ENCODE measurements around the gene GPR68. TPM values are rescaled to one million over a fixed set of nuclear protein-coding genes. Genes with fewer than 3 reads are reported as not detected.

The GPR68 gene
- total RNA-seq (10 to 100 TPM; 10.6 to 10.8 TPM), polyA plus RNA-seq (1 to 10 TPM; 3.0 to 8.3 TPM)

GRCh38 chr14:91244501-91244901 is at the start of gene GPR68:
GPR68 (minus strand) TSS chr14:91244704; CDS start chr14:91235050, 9,654 bp downstream.
- DNase-seq: peak in 4 of 5 donors; percentile 40 to 69 (median 43)
- Histone ChIP-seq H3K36me3 (ENCODE audit: insufficient read depth, low read length) (no peaks in the 10 kb centered on the region), H3K4me1 (ENCODE audit: insufficient read depth, low read length) (peaks cover 94% of the 10 kb centered on the region), H3K9me3 (ENCODE audit: control insufficient read depth in 1 of 2, low read length in 2 of 2) (no peaks in the 10 kb centered on the region), H3K27me3 (ENCODE audit: insufficient read depth, low read length) (no peaks in the 10 kb centered on the region), H3K4me3 (ENCODE audit: low read length in 2 of 2) (peak within 1 kb of the TSS; percentile 66 to 96), H3K27ac (ENCODE audit: low read depth, low read length) (peak within 1 kb of the TSS; percentile 99)
- ChIA-PET POLR2A (ENCODE audit: partially characterized antibody) (interaction anchor here (0.7 to 21.6 kb wide), 29 partner anchors 9 to 860 kb away, joined by 3 to 963 read pairs (median 6); partner anchors contain the start of genes CCDC88C, DGLUCY and RPS6KA5), CTCF (ENCODE audit: partially characterized antibody) (interaction anchor here (0.9 to 6.4 kb wide), 11 partner anchors 8 to 174 kb away, joined by 3 to 52 read pairs (median 4); no protein-coding TSS in a partner anchor)
- peak within 1 kb of the TSS; percentile 92 to 100 (median 99) for H3K27ac Mint-ChIP-seq
- intact Hi-C loops (cut with micrococcal nuclease): no loop called here
- H3K4me1 Mint-ChIP-seq: peaks cover 64 to 98% (median 82%) of the 10 kb centered on the region in 4 donors
- peak within 1 kb of the TSS; percentile 91 to 99 (median 94) for H3K4me3 Mint-ChIP-seq
- H3K9me3 Mint-ChIP-seq: peaks cover 0 to 17% (median 4%) of the 10 kb centered on the region in 8 donors
- H3K27me3 Mint-ChIP-seq: no peaks in the 10 kb centered on the region
- H3K36me3 Mint-ChIP-seq: peaks cover 18 to 28% of the 10 kb centered on the region in 2 donors

DNA sequence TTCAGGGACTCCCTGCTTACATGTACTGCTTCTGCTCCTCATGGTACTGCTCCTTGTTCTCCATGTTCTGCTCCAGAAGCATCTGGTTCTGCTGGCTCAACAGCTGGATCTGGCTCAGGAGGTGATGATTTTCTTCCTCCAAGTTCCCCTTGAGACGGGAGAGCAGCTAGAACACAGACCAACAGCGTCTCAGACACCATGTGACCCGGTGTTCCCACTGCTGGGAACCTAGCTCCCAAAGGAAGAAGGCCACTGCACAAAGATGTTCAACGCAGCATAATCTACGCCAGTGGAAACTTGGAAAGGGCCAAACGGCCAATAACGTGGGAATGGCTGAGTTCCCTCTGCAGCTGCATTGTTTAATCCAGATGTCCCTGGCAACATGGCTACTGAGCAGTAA is 49.6 kb upstream of the GPR68 start:
- POLR2A ChIA-PET (ENCODE audit: partially characterized antibody): no interaction called here
- H3K27ac Mint-ChIP-seq: peak overlapping the region in 6 of 7 donors; percentile 13 to 85 (median 64)
- no peaks in the 10 kb centered on the region for H3K4me1 ChIP-seq (ENCODE audit: insufficient read depth, low read length)
- peaks cover 99% of the 10 kb centered on the region for H3K36me3 ChIP-seq (ENCODE audit: insufficient read depth, low read length)
- peaks cover 0 to 6% (median under 1%) of the 10 kb centered on the region in 4 donors for H3K4me1 Mint-ChIP-seq
- no peak overlapping the region for H3K4me3 Mint-ChIP-seq
- no peaks in the 10 kb centered on the region for H3K27me3 Mint-ChIP-seq
- H3K9me3 ChIP-seq (ENCODE audit: control insufficient read depth in 1 of 2, low read length in 2 of 2): no peaks in the 10 kb centered on the region
- H3K36me3 Mint-ChIP-seq: peaks cover 77 to 91% of the 10 kb centered on the region in 2 donors
- H3K27ac ChIP-seq (ENCODE audit: low read depth, low read length): peak overlapping the region; percentile 16
- CTCF ChIA-PET (ENCODE audit: partially characterized antibody): interaction anchor here (0.9 to 25.0 kb wide), 3 partner anchors 9 to 119 kb away, joined by 3 to 480 read pairs (median 4); no protein-coding TSS in a partner anchor
- intact Hi-C loops (cut with micrococcal nuclease): no loop called here
- no peaks in the 10 kb centered on the region for H3K27me3 ChIP-seq (ENCODE audit: insufficient read depth, low read length)
- H3K9me3 Mint-ChIP-seq: peaks cover 0 to 3% (median 0%) of the 10 kb centered on the region in 8 donors
- peak in 1 of 5 donors; percentile 11 for DNase-seq
- H3K4me3 ChIP-seq (ENCODE audit: low read length in 2 of 2): no peak overlapping the region

GRCh38 chr14:91293281-91293680 is 48.8 kb upstream of the GPR68 start:
- intact Hi-C loops (cut with micrococcal nuclease): no loop called here
- Histone ChIP-seq H3K9me3 (ENCODE audit: control insufficient read depth in 1 of 2, low read length in 2 of 2) (no peaks in the 10 kb centered on the region), H3K4me1 (ENCODE audit: insufficient read depth, low read length) (no peaks in the 10 kb centered on the region), H3K36me3 (ENCODE audit: insufficient read depth, low read length) (peaks cover 96% of the 10 kb centered on the region), H3K27me3 (ENCODE audit: insufficient read depth, low read length) (no peaks in the 10 kb centered on the region), H3K4me3 (ENCODE audit: low read length in 2 of 2) (no peak overlapping the region), H3K27ac (ENCODE audit: low read depth, low read length) (peak overlapping the region; percentile 8)
- ChIA-PET POLR2A (ENCODE audit: partially characterized antibody) (interaction anchor here (0.6 to 0.8 kb wide), 2 partner anchors 29 to 48 kb away, joined by 3 read pairs; no protein-coding TSS in a partner anchor), CTCF (ENCODE audit: partially characterized antibody) (interaction anchor here (0.7 to 25.0 kb wide), 4 partner anchors 24 to 392 kb away, joined by 3 to 480 read pairs (median 4); no protein-coding TSS in a partner anchor)
- Mint-ChIP-seq H3K4me3 (no peak overlapping the region), H3K36me3 (peaks cover 71 to 91% of the 10 kb centered on the region in 2 donors), H3K27me3 (no peaks in the 10 kb centered on the region), H3K4me1 (peaks cover 0 to 2% (median under 1%) of the 10 kb centered on the region in 4 donors), H3K9me3 (peaks cover 0 to 3% (median 0%) of the 10 kb centered on the region in 8 donors), H3K27ac (peak overlapping the region; percentile 26 to 85 (median 68))
- peak in 1 of 5 donors; percentile 27 for DNase-seq

GRCh38 chr14:91292491-91292890 is 48.0 kb upstream of the GPR68 start:
- ChIA-PET POLR2A (ENCODE audit: partially characterized antibody) (interaction anchor here (0.8 kb wide), 1 partner anchor 28 kb away, joined by 3 read pairs; no protein-coding TSS in a partner anchor), CTCF (ENCODE audit: partially characterized antibody) (interaction anchor here (0.7 to 25.0 kb wide), 5 partner anchors 14 to 391 kb away, joined by 3 to 480 read pairs (median 3); no protein-coding TSS in a partner anchor)
- Mint-ChIP-seq H3K27ac (peak overlapping the region; percentile 11 to 91 (median 67)), H3K4me1 (peaks cover 0 to 5% (median under 1%) of the 10 kb centered on the region in 4 donors), H3K4me3 (peak overlapping the region in 1 of 8 donors; percentile 70), H3K9me3 (peaks cover 0 to 7% (median 0%) of the 10 kb centered on the region in 8 donors), H3K36me3 (peaks cover 69 to 92% of the 10 kb centered on the region in 2 donors), H3K27me3 (no peaks in the 10 kb centered on the region)
- no peak overlapping the region for H3K27ac ChIP-seq (ENCODE audit: low read depth, low read length)
- H3K9me3 ChIP-seq (ENCODE audit: control insufficient read depth in 1 of 2, low read length in 2 of 2): no peaks in the 10 kb centered on the region
- H3K27me3 ChIP-seq (ENCODE audit: insufficient read depth, low read length): no peaks in the 10 kb centered on the region
- peak in 1 of 5 donors; percentile 11 for DNase-seq
- no peaks in the 10 kb centered on the region for H3K4me1 ChIP-seq (ENCODE audit: insufficient read depth, low read length)
- peaks cover 96% of the 10 kb centered on the region for H3K36me3 ChIP-seq (ENCODE audit: insufficient read depth, low read length)
- intact Hi-C loops (cut with micrococcal nuclease): no loop called here
- H3K4me3 ChIP-seq (ENCODE audit: low read length in 2 of 2): no peak overlapping the region

GRCh38 chr14:91291786-91292405 is 47.4 kb upstream of the GPR68 start:
- ChIA-PET POLR2A (ENCODE audit: partially characterized antibody) (interaction anchor here (1.3 to 1.6 kb wide), 2 partner anchors 19 to 25 kb away, joined by 3 to 4 read pairs; no protein-coding TSS in a partner anchor), CTCF (ENCODE audit: partially characterized antibody) (interaction anchor here (1.1 to 25.0 kb wide), 2 partner anchors 14 to 117 kb away, joined by 3 to 480 read pairs; no protein-coding TSS in a partner anchor)
- intact Hi-C loops (cut with micrococcal nuclease): no loop called here
- Histone ChIP-seq H3K4me3 (ENCODE audit: low read length in 2 of 2) (no peak overlapping the region), H3K27ac (ENCODE audit: low read depth, low read length) (no peak overlapping the region), H3K4me1 (ENCODE audit: insufficient read depth, low read length) (peaks cover under 1% of the 10 kb centered on the region), H3K9me3 (ENCODE audit: control insufficient read depth in 1 of 2, low read length in 2 of 2) (no peaks in the 10 kb centered on the region), H3K36me3 (ENCODE audit: insufficient read depth, low read length) (peaks cover 94% of the 10 kb centered on the region), H3K27me3 (ENCODE audit: insufficient read depth, low read length) (no peaks in the 10 kb centered on the region)
- Mint-ChIP-seq H3K4me1 (peaks cover 0 to 5% (median under 1%) of the 10 kb centered on the region in 4 donors), H3K36me3 (peaks cover 63 to 91% of the 10 kb centered on the region in 2 donors), H3K9me3 (peaks cover 0 to 7% (median 0%) of the 10 kb centered on the region in 8 donors), H3K27ac (peak overlapping the region in 5 of 7 donors; percentile 11 to 91 (median 67)), H3K4me3 (no peak overlapping the region), H3K27me3 (no peaks in the 10 kb centered on the region)
- DNase-seq: peak in 1 of 5 donors; percentile 13

DNA sequence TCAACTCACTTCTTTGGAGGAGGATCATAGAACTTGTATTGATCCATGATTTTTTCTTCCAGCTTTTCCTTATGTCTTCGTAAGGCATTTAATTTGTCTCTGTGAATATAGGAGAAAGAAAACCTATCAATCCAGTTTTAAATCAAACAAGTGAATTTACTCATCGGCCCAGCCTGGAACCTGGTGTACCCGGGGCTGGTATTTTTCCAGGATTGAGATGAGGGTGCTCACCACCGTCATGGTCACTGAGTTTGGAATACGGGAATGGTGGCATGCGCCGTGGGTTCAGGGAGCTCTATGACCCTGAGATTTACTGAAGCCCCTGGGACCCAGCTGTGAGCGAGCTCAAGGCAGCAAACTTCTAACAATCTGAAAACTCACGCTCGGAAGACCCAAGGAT is 46.5 kb upstream of the GPR68 start:
- Mint-ChIP-seq H3K9me3 (peaks cover 0 to 7% (median 0%) of the 10 kb centered on the region in 8 donors), H3K27ac (peak overlapping the region in 4 of 7 donors; percentile 19 to 55 (median 48)), H3K36me3 (peaks cover 61 to 91% of the 10 kb centered on the region in 2 donors), H3K4me1 (peaks cover 3 to 12% (median 6%) of the 10 kb centered on the region in 4 donors), H3K4me3 (no peak overlapping the region), H3K27me3 (no peaks in the 10 kb centered on the region)
- H3K4me1 ChIP-seq (ENCODE audit: insufficient read depth, low read length): peaks cover 10% of the 10 kb centered on the region
- POLR2A ChIA-PET (ENCODE audit: partially characterized antibody): interaction anchor here (1.1 to 1.6 kb wide), 3 partner anchors 9 to 26 kb away, joined by 3 to 4 read pairs (median 3); no protein-coding TSS in a partner anchor
- peak in 1 of 5 donors; percentile 20 for DNase-seq
- H3K27me3 ChIP-seq (ENCODE audit: insufficient read depth, low read length): no peaks in the 10 kb centered on the region
- intact Hi-C loops (cut with micrococcal nuclease): no loop called here
- H3K4me3 ChIP-seq (ENCODE audit: low read length in 2 of 2): no peak overlapping the region
- H3K27ac ChIP-seq (ENCODE audit: low read depth, low read length): no peak overlapping the region
- H3K9me3 ChIP-seq (ENCODE audit: control insufficient read depth in 1 of 2, low read length in 2 of 2): no peaks in the 10 kb centered on the region
- CTCF ChIA-PET (ENCODE audit: partially characterized antibody): interaction anchor here (0.6 to 25.0 kb wide), 3 partner anchors 11 to 118 kb away, joined by 3 to 480 read pairs (median 4); no protein-coding TSS in a partner anchor
- peaks cover 93% of the 10 kb centered on the region for H3K36me3 ChIP-seq (ENCODE audit: insufficient read depth, low read length)
